GM18861 (cell line): ENCODE results near the gene COL13A1.

Source experiments
- ATAC-seq: cut with Tn5 transposase; IDR thresholded peaks from one replicate; pipeline ENCODE4 v1.9.1; 2021; ENCODE audit not compliant: unreplicated experiment

COL13A1 gene

DNA sequence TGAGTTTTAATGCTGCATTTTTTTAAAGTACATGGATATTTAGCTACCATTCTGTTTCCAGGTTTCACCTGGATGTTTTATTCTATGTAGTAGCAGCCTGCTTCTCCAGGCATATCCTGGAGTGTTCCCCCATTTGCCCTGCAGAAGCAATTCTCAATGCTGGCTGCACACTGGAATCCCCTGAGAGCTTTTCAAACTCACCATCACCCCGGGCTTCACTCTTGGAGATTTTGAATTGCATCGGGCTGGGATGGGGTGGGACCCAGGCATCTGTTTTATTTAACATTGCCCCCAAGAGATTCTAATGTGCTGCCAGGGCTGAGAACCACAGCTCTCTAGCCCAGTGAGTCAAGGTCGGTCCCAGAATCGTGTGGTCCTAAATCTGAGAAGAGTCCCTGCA, 137.8 kb downstream of the COL13A1 start:
- no peak for ATAC-seq

DNA sequence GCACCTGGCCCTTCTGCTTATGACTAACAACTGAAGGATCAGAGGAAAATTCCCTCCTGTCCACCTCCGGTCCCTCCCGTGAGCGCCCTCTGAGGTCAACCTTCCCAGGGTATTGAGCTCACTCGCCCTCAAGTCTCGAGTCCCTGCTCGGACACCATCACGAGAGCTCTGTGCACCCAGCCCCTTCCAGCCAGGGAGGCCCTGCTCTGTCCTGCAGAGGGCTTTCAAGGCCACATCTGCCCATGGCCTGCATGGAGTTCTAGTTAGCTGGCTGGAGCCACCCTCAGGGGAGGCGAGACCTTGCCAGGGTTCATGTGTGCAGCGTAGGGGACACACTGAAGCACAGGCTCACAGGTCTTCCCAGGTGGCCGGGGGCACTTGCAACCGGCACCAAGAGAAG, 140.0 kb downstream of the COL13A1 start:
- ATAC-seq: no peak

DNA sequence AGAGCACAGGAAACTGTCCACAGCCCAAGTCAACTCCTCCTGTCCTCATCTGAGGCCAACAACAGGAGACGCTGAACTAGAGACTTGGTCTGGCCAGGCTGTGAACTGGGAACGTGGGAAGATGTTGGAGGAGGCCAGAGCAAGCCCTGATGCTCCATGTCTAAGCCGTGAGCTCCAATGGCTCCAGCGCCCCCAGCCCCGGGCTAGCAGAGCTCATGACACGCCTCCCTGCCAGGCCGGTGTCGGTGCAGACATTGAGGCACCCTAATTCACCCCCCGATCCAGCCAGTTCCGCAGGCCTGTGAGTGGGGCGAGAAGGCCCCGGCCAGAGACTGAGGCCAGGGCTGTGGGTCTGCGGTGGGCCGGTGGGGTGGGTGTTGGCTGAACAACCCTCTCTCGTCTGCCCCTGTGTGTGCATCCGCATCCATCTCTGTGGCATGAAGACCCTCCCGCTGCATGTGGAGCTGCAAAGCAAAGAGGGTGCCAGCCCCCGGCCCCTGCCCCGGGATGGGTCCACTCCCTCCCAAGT, 141.7 kb downstream of the COL13A1 start:
- ATAC-seq: no peak

DNA sequence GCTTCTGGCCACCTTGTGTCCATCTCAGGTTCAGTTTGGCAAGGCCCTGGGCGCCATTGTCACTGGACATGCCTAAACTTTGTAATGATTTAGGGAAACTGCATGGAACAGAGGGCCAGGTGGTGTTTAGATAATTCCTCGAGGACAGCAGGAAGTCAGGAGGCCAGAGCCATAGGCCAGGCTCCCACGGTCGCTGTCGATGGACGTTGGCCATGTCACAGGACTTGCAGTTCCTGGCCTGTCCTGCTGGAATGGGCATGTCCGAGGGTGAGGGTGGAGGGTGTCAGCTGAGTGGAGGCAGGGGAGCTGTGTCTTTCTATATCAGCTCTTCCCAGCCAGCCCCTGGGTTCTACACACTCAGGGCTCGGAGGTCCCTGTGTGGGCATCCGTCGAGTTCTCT, 143.1 kb downstream of the COL13A1 start:
- no peak for ATAC-seq

DNA sequence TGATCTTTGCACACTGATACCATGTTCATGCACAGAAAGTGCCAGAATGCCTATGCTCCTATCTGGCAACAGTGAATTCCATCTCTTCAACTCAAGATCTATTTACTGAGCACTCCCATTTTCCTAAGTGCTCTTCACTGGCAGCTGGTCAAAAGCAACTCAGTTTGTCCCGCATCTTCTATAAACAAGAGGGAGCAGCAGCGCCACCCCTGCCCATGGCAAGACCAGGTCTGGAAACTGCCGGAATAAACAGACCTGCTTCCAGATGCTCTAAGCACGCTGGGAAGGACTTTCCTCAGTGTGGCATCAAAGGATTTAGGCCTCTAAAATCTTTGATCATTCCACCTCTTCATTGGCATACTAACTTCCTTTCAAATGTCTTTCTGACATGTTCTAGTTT, 146.6 kb downstream of the COL13A1 start:
- ATAC-seq: no peak

DNA sequence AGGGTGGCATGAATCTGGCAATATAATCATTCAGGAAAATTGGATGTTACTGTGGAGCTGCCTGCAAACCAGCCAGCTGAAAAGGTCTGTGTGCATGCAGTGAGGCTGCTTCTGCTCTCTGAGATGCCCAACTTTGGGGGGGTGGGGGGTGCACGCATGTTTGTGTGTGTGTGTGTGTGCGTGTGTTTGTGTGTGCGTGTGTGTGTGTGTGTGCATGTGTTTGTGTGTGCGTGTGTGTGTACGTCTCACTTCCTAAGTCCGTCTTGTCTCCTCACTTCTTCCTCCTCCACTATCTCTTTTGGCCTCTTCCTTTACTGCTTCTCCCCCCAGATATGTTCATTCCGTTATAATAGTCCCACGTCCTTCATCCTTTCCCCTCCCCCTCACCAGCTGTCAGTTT, 148.1 kb downstream of the COL13A1 start:
- no peak for ATAC-seq

DNA sequence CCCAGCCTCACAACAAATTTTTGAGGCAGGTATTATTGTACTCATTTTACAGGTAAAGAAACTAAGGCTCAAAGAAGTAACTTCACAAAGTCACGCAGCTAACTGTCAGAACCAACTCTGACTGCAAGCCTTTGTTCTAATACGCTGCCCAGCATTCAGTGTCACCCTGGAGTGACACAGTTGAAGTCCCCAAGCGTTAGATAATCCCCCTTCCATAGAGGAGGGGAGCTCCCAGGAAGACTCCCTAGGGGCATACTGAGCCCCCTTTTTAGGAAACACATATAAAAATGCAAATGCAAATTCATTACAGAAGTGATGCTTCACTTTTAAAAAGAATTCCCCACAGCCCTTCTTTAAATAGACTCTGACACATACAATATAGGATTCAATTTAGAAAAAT, 150.0 kb downstream of the COL13A1 start:
- ATAC-seq: no peak

DNA sequence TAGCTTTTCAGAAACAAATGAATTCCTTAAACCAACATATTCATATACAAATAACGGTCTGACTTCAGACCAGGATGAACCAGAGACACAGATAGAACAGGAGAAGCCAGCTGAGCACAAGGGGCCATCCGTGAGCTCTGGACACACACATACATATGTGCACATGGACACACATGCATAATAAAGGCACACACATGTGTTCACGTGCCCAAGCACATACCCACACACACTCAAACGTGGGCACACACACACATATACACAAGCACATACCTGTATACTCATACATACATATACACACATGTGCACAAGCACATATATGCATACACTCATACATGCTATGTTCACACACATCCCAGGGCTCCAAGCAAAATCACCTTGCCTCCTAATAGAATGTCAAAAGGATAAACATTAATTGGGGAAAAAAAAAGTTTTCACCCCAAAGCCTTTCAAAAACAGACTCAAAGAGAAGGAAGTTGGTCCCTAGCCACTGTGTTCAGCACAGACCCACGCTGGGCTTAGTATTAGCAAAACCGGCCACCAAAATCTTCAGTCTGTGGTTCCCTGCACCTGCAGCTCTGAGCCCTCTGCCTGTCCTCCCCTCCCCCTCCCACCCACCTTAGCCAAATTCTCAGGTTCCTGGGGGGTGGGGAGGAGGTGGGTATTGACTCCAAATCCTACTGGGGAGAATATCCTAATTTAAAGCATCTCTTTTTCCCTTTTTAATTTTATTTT, 150.5 kb downstream of the COL13A1 start:
- no peak for ATAC-seq

DNA sequence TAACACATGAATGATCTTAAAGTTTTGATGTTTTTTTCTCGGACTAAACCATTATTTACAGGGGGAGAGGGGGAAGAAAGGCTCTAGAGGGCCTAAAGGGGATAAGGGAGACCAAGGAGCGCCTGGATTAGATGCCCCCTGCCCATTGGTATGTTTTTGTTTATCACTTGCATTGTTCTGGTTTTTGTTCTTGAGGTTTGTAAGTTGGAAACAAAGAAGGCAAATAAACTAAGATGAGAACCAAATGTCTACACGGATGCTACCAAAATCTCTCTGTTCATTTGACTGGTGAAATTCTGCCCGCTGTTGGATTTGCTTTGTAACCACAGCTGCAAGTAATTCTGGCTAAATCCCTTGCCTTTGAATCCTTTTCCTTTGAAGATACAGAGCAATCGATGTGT, 151.1 kb downstream of the COL13A1 start:
- no peak for ATAC-seq

DNA sequence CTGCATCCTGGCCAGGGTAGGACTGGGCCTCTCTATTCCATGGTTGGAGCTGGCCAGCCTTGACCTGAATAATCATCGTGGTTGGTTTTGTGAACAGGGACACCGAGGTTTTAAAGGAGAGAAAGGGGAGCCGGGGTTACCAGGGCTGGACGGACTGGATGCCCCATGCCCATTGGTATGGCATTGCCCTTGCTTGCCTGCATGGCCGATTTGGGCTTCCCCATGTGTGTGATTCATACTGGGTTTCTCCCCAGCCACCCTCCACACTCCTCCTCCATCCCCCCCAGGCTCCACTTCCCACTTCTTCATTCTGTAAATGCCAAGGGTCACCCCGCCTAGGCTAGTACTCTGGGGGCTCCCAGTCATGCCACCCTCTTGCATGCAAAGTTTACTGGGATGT, 152.1 kb downstream of the COL13A1 start:
- ATAC-seq: no peak

DNA sequence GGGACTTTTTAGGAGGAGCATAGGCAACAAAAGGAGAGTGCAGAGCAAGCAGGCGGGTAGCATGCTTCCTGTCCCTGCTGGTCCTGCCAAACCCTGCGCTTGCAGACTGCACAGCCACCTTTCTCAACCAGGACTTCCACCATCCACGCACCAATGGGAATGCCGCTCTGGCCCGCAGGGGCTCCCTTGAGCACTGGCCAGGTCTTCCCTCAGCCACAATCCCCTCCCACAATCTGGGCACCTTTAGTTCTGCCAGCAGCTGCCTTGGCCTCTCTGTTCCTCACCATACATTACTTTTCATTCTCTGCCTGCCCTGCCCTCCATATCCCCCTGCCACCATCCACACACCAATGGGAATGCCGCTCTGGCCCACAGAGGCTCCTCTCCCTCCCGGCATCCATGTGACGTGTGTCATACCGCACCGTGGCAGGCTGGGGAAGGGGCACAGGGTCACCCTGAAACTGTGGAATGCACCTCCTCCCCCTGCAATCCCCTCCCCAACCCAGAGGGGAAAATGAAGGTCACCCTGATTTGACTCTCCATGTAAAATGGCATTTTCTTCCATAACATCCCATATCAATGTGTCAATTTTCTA, 153.6 kb downstream of the COL13A1 start:
- no peak for ATAC-seq

DNA sequence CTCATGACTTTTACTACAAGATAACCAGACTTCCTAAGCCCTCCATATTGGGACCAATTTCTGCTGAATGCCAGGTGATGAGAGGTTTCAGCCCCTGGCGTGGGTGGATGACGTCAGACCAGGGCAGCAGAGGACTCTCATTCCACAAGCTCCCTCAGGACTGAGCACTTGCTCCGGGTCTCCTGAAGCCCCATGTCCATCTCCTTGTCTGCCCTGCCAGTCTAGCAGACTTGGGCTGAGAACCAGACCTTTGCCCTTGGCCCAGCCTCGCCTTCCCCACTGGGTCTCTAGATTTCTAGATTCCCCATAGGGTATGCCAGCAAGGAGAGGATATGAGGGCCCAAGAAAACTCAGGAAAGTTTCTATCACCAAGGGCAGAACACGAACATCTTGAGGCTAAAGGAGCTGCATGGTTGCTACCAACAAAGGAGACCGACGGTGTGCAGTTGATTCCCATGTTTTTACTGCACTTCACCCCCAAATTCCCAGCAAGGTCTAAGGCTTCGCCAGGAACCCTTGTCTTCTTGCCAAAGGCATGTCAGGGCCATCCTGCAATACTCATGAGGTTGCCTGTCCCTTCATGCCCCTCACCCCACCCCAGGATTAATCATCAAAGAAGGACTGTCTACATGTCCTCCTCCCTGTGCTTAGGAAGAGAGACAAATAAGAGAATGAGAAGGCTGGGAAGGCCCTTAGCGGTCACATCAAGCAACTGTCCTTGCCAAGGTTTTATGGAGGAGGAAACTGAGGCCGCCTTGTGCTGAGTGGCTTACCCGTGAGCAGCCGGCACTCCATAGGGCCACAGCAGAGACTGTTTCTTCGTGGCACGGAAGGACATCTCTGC, 154.4 kb downstream of the COL13A1 start:
- ATAC-seq: no peak

DNA sequence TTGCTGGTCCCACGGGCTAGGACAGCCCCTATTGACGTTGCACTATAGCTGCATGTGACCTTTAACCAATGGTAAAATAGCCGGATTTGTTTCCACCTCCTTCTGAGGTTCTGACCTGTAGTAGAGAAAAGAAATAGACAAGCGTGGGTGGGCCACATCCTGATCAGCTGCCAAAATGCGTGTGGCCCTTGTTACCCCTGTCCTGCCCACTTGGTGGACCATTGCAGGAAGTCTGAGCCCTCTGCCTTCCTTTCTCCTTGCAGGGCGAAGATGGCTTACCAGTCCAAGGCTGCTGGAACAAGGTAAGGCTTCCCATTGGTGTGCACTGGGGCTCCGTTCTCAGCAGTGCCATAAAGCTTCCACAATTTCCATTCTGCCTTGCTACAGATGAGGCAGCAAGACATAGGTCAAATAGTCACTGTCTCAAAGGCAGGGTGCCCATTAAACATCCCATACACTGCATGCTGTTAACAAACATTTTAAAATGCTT, 155.1 kb downstream of the COL13A1 start:
- ATAC-seq: no peak

DNA sequence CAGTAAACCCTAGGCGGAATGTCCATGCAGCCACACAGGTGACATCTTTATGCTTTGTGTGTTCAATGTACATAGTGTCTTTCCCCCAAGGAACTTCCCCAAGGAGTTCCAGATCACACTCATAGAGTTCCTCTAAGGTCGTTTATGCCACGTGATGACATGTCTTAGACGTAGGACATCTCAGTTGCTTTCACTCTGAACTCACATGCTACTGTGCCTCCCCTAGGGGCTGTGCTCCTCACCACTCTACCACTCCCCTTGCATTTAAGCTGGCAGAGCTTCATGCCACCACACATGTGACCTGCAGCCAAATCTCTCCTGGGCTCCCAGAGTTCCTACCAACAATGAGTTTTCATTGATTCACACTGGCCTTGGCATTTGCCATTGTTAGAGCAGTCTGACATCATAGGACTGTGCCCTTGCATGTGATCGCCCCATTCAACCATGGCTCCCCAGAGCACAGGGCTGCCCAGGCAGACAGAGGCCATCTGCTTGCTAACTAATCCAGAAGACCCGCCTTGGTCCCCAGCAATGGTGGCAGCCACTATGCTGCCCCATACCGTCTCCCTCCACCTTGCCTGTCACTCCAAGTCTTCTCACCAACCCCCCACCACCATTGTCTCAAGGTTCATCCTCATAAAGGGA, 155.7 kb downstream of the COL13A1 start:
- ATAC-seq: no peak

DNA sequence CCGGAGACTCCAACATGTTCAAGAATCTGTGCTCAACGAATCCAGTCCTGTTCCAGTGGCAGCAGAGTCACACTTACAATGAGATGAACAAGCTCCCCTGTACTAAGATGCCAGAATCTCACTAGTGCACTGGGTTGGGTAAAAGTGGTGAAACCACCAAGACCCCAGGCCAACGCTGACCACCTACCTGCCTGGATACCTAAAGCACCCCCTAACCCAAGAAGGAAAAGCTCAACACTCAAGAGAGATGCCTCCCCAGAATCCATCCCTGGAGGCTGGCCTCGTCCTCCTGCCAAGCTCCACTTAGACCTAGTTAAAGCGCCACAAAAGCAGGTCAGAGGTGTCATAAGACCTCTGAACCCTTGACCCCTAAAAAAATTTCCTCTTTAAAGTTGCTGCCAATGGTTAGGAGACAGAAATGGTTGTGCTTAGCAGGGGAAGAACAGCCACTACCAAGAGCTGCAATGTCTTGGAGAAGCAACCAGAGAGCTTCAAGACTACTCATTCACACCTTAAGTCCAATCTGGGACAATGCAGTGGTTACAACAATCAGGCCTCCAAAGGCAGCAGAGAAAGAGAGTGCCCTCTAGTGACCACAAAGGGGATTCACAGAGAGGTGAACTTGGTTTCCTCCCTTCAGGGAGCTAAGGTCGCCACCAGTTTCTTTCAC, 156.3 kb downstream of the COL13A1 start:
- peak; percentile 39 for ATAC-seq

DNA sequence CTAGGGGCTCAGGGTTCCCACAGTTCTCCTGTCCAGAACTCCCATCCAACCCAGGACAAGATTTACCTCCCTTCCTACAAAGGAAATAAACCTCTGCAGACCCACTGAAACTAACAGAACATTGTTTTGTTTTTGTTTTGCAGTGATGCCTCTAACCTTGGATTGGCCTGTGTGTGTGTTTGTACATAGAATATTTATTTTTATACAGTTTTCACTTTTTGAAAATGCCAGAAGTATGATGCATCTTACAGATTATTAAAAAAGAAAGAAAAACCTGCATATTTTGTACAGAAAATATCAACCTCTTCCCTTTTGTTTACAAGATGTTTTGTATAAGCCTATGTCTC, 156.8 kb downstream of the COL13A1 start:
- no peak for ATAC-seq

DNA sequence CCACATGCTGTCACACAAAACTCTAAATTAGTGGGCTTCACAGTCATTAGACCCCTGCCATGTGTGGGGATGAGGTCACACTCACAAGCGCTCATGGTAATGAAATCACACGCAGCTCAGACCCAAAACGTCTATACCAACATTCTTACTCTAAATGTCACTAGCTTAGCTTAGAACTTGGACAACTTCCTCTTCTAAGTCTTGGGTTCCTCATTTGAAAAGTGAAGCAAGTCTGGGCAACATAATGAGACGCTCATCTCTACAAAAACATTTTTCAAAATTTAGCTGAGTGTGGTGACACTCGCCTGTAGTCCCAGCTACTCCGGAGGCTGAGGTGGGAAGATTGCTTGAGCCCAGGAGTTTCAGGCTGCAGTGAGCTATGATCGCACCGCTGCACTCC, 158.2 kb downstream of the COL13A1 start:
- ATAC-seq: no peak

DNA sequence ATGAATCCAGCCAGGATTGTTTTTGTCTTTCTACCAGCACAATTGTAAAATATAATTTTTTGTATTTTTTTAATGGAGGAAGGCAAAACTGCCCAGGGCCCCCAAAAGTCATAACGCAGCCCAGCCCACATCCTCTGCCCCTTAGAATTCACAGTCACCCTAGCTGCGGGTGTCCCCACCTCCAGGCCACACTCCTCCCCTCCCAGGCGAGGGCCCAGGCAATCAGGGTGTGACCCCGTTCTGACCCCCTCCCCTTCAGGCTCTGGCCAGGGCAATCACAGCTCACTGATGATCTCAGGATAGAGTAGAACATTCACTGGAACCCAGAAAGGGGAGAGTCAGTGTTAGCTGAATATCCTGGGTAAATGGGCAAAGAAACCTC, 158.9 kb downstream of the COL13A1 start:
- ATAC-seq: no peak

DNA sequence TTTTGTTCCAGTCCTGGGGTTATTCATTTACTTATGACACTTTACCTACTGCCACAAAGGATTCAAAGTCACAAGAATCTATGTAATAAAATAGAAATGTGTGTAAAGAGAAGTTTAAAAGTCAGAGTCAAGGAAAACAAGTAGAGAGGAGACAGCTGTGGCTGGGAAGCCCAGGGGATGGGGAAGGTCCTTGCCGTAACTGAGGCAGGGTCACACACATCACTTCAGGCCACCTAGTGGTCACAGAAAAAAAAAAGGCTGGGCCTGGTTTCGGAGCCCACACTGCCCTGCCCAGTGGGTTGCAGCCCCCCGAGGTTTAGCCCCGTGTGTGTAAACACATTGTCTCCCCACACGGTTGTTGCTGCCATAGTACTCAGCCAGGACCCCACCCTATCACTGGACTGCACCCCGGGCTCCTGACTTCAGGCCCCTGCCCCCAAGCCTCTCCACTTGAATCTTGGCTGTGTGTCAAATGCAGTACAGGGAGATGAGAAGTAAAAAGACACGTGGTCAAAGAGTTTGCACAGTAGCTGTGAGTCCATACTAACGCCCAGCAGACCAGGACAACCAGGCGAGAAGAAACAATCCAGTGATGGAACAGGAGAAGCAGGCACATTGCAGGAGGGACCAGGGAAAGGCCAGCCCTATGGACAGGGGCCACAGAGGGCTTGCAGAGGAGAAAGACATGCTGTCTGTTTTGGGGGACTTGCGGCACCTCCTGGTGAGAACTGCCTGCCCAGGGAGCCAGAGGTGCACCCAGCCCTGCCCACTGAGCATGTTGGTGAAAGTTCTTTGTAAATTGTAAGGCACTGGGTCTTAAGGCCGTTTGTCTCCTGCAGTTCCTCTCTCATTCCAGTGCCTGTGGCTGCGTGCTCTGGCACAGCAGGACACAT, 159.5 kb downstream of the COL13A1 start:
- ATAC-seq: no peak
